Naive thymus-derived CD4-positive, alpha-beta T cell (primary cell): ENCODE measurements around the gene STK17B. TPM values are rescaled to one million over a fixed set of nuclear protein-coding genes. Genes with fewer than 3 reads are reported as not detected.

ENCODE experiments used
- ATAC-seq: fragments of 150-1000 bp; cut with Tn5 transposase; 2 replicates; pipeline ENCODE4 v1.10.0; 2021; ENCODE audit warnings: mild to moderate bottlenecking, moderate library complexity
- CTCF ChIA-PET: fragments of 350-600 bp; sonication (Branson Sonifier 250); formaldehyde crosslinking; loops from one replicate; lab custom pipeline; 2021; ENCODE audit warnings: antibody characterized with exemption; lab: Charles Lee
- POLR2A ChIA-PET: fragments of 350-600 bp; sonication (Branson Sonifier 250); formaldehyde crosslinking; loops from one replicate; lab custom pipeline; 2021; ENCODE audit warnings: antibody characterized with exemption, inconsistent platforms; lab: Charles Lee
- DNase-seq, 9 donors: peaks; one replicate each; pipeline versions ENCODE4 v3.0.0 to v3.0.0-alpha.2; 2020 to 2022; ENCODE audit warnings: mixed read lengths in 1 of 9
- H3K27ac ChIP-seq: one replicate; pipeline ENCODE4 v1.7.0; 2013; ENCODE audit warnings: mild to moderate bottlenecking, low read depth, low read length, moderate library complexity
- H3K27me3 ChIP-seq, 2 donors: one replicate each; pipeline ENCODE4 v1.7.0; 2013; ENCODE audit warnings: low read length in 2 of 2, mild to moderate bottlenecking in 2 of 2, moderate library complexity in 2 of 2; ENCODE audit not compliant: control insufficient read depth in 2 of 2, insufficient read depth in 2 of 2
- H3K36me3 ChIP-seq, 3 experiments: 1 replicate in 2 of 3; 2 replicates in 1 of 3; pipeline ENCODE4 v1.7.0; 2013; ENCODE audit warnings: low read length in 3 of 3, mild to moderate bottlenecking in 3 of 3, moderate library complexity in 1 of 3; ENCODE audit not compliant: insufficient read depth in 3 of 3, control insufficient read depth in 2 of 3
- H3K4me1 ChIP-seq, 2 donors: one replicate each; pipeline ENCODE4 v1.7.0; 2013; ENCODE audit warnings: low read length in 2 of 2, mild to moderate bottlenecking in 2 of 2, moderate library complexity in 1 of 2; ENCODE audit not compliant: control insufficient read depth in 2 of 2, insufficient read depth in 2 of 2
- H3K4me3 ChIP-seq: 2 replicates; pipeline ENCODE4 v1.7.0; 2013; ENCODE audit warnings: mild to moderate bottlenecking, low read length
- H3K9me3 ChIP-seq, 3 experiments: 1 replicate in 2 of 3; 2 replicates in 1 of 3; pipeline ENCODE4 v1.7.0; 2013; ENCODE audit warnings: low read length in 3 of 3; ENCODE audit not compliant: control insufficient read depth in 2 of 3
- H3K27ac Mint-ChIP-seq, 9 donors: one replicate each; pipeline ENCODE4 v1.8.0; 2020 to 2022; ENCODE audit warnings: mixed read lengths in 9 of 9, mild to moderate bottlenecking in 8 of 9, moderate library complexity in 5 of 9, inconsistent platforms in 2 of 9
- H3K27me3 Mint-ChIP-seq, 5 donors: one replicate each; pipeline ENCODE4 v1.8.0; 2021 to 2022; ENCODE audit warnings: mixed read lengths in 5 of 5, mild to moderate bottlenecking in 1 of 5
- H3K36me3 Mint-ChIP-seq, 5 donors: one replicate each; pipeline ENCODE4 v1.8.0; 2020 to 2022; ENCODE audit warnings: mixed read lengths in 5 of 5, mild to moderate bottlenecking in 3 of 5, inconsistent platforms in 1 of 5
- H3K4me1 Mint-ChIP-seq, 7 donors: one replicate each; pipeline ENCODE4 v1.8.0; 2020 to 2022; ENCODE audit warnings: mixed read lengths in 7 of 7, mild to moderate bottlenecking in 3 of 7, inconsistent platforms in 1 of 7
- H3K4me3 Mint-ChIP-seq, 10 donors: one replicate each; pipeline ENCODE4 v1.8.0; 2020 to 2022; ENCODE audit warnings: mild to moderate bottlenecking in 10 of 10, mixed read lengths in 10 of 10, moderate library complexity in 6 of 10, inconsistent platforms in 2 of 10
- H3K9me3 Mint-ChIP-seq, 11 donors: one replicate each; pipeline ENCODE4 v1.8.0; 2020 to 2022; ENCODE audit warnings: mixed read lengths in 11 of 11, mild to moderate bottlenecking in 4 of 11, inconsistent platforms in 1 of 11, moderate library complexity in 1 of 11
- intact Hi-C, 2 donors: fragments of 100-400 bp; cut with micrococcal nuclease; formaldehyde crosslinking; loops; one replicate each; pipeline ENCODE4 v1.15.1; 2023
- polyA plus RNA-seq, 2 donors: library from polyadenylated mRNA; unstranded; fragments of 300-500 nt; fragmentation: Illumina TruSeq; gene quantifications; one replicate each; pipeline ENCODE4 v1.2.3, GENCODE V29; 2021
- total RNA-seq, 6 experiments: library from RNA in 5 of 6; stranded (reverse) in 5 of 6; gene quantifications; 1 replicate in 5 of 6; 2 replicates in 1 of 6; pipeline ENCODE4 v1.2.3 and lab custom pipeline; 2021 to 2026

Gene STK17B
- total and polyA plus RNA-seq, 7 experiments from 2014 or later = 66.0 to 513 (median 293) TPM

- Histone ChIP-seq H3K27ac (peak overlapping the region; percentile 94), H3K4me1 (peaks cover 49 to 66% of the 10 kb centered on the region in 2 donors), H3K27me3 (no peaks in the 10 kb centered on the region), H3K36me3 (peaks cover 9 to 17% (median 16%) of the 10 kb centered on the region in 3 experiments), H3K9me3 (no peaks in the 10 kb centered on the region), H3K4me3 (peak overlapping the region; percentile 33)
- intact Hi-C loops = loop anchor here (1.0 to 5.0 kb wide), 13 partner anchors 9 to 604 kb away; partner anchors contain the start of gene STK17B (in 1 of the 2)
- Mint-ChIP-seq H3K27ac (peak overlapping the region; percentile 84 to 98 (median 94)), H3K36me3 (peaks cover 9 to 65% (median 44%) of the 10 kb centered on the region in 5 donors), H3K9me3 (peaks cover 0 to 3% (median 0%) of the 10 kb centered on the region in 11 donors), H3K4me3 (peak overlapping the region; percentile 78 to 98 (median 88)), H3K4me1 (peaks cover 50 to 84% (median 67%) of the 10 kb centered on the region in 7 donors), H3K27me3 (no peaks in the 10 kb centered on the region)
- DNase-seq = no peak
- ChIA-PET POLR2A (interaction anchor here (1.0 to 7.9 kb wide), 11 partner anchors 9 to 101 kb away, joined by 3 to 98 read pairs (median 20); partner anchors contain the start of gene STK17B), CTCF (interaction anchor here (1.1 to 6.1 kb wide), 2 partner anchors 18 to 82 kb away, joined by 8 to 32 read pairs; no protein-coding TSS in a partner anchor)
- no peak for ATAC-seq
Observed at GRCh38 chr2:196160946-196161345, 10.4 kb downstream of the STK17B start.

DNA sequence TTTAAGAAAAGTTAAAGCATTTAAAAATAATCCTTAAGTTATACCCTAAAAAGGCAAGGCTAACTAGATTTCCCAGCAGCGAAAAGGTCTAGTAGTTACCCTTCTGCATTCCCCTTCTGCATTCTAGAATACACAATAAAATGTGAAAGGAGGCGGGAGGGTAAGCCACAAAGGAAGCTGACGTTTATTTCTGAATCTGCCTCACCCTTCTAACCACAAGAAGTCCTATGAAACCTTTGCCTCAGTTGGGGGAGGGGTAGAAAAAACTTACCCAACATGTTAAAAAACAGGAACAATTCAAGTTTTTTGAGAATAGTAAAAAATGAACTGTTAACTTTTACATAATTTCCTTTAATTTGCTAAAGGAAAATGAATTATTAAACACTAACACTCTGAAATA is 11.3 kb downstream of the STK17B start:
- peaks cover 53 to 65% of the 10 kb centered on the region in 2 donors for H3K4me1 ChIP-seq
- H3K27me3 Mint-ChIP-seq = no peaks in the 10 kb centered on the region

DNA sequence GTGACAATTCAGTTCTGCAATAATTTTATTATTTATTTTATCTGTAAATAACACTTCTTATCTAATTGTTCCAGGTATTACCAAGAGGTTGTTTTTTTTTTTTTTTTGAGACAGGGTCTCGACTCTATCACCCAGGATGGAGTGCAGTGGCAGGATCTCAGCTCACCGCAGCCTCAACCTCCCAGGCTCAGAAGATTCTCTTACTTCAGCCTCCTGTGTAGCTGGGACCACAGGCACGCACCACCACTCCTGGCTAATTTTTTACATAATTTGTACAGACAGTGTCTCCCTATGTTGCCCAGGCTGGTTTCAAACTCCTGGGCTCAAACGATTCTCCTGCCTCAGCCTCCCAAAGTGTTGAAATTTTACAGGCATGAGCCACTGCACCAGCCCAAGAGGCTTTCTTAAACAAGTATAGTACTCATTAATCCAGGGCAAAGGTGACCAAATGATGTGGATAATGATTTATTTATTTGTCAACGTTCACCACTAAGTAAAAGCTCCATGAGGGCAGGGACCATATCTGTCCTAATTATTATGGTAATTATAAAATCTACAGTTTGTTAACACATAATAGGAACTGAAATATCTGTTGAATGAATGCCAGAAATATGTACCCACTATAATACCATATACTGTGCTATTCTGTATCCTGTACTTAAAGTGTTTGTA is 12.0 kb downstream of the STK17B start:
- peaks cover 59 to 73% of the 10 kb centered on the region in 2 donors for H3K4me1 ChIP-seq
- H3K36me3 Mint-ChIP-seq = peaks cover 8 to 62% (median 45%) of the 10 kb centered on the region in 5 donors
- H3K4me3 ChIP-seq = peak overlapping the region; percentile 33
- peaks cover 41 to 85% (median 71%) of the 10 kb centered on the region in 7 donors for H3K4me1 Mint-ChIP-seq
- peak overlapping the region; percentile 84 to 98 (median 95) for H3K27ac Mint-ChIP-seq
- ATAC-seq (no peak), DNase-seq (no peak)
- no peaks in the 10 kb centered on the region for H3K27me3 Mint-ChIP-seq
- intact Hi-C loops = no loop called here
- H3K9me3 Mint-ChIP-seq = peaks cover 0 to 3% (median 0%) of the 10 kb centered on the region in 11 donors
- H3K9me3 ChIP-seq = no peaks in the 10 kb centered on the region
- peak overlapping the region; percentile 94 for H3K27ac ChIP-seq
- CTCF ChIA-PET = interaction anchor here (0.7 to 1.9 kb wide), 6 partner anchors 9 to 118 kb away, joined by 3 to 5 read pairs (median 4); no protein-coding TSS in a partner anchor
- H3K27me3 ChIP-seq = no peaks in the 10 kb centered on the region
- peak overlapping the region; percentile 76 to 98 (median 84) for H3K4me3 Mint-ChIP-seq
- H3K36me3 ChIP-seq = peaks cover 19 to 25% (median 22%) of the 10 kb centered on the region in 3 experiments
- POLR2A ChIA-PET = interaction anchor here (0.6 to 6.2 kb wide), 16 partner anchors 8 to 1217 kb away, joined by 3 to 79 read pairs (median 4); partner anchors contain the start of genes DNAH7 and STK17B

More for the DNA sequence above, 11.3 kb downstream of the STK17B start:
- DNase-seq = peak in 8 of 9 donors; percentile 61 to 92 (median 88)
- CTCF ChIA-PET = interaction anchor here (0.7 to 6.1 kb wide), 7 partner anchors 13 to 117 kb away, joined by 3 to 32 read pairs (median 4); no protein-coding TSS in a partner anchor
- peaks cover 11 to 18% (median 15%) of the 10 kb centered on the region in 3 experiments for H3K36me3 ChIP-seq
- H3K9me3 ChIP-seq = no peaks in the 10 kb centered on the region
- H3K27ac ChIP-seq = peak overlapping the region; percentile 94
- intact Hi-C loops = loop anchor here (1.0 to 5.0 kb wide), 13 partner anchors 9 to 603 kb away; partner anchors contain the start of gene STK17B (in 1 of the 2)
- Mint-ChIP-seq H3K4me1 (peaks cover 45 to 85% (median 69%) of the 10 kb centered on the region in 7 donors), H3K4me3 (peak overlapping the region; percentile 61 to 98 (median 87)), H3K36me3 (peaks cover 8 to 62% (median 43%) of the 10 kb centered on the region in 5 donors), H3K27ac (peak overlapping the region; percentile 84 to 98 (median 94)), H3K9me3 (peaks cover 0 to 3% (median 0%) of the 10 kb centered on the region in 11 donors)
- ATAC-seq = peak; percentile 84
- POLR2A ChIA-PET = interaction anchor here (0.6 to 6.2 kb wide), 16 partner anchors 8 to 601 kb away, joined by 3 to 79 read pairs (median 4); partner anchors contain the start of genes DNAH7 and STK17B
- peak overlapping the region; percentile 33 for H3K4me3 ChIP-seq
- H3K27me3 ChIP-seq = no peaks in the 10 kb centered on the region

GRCh38 chr2:196155575-196155974 is 15.8 kb downstream of the STK17B start:
- peak overlapping the region; percentile 94 for H3K27ac ChIP-seq
- H3K4me1 Mint-ChIP-seq = peaks cover 42 to 92% (median 82%) of the 10 kb centered on the region in 7 donors
- H3K9me3 Mint-ChIP-seq = peaks cover 0 to 7% (median 0%) of the 10 kb centered on the region in 11 donors
- peak overlapping the region; percentile 36 to 98 (median 91) for H3K27ac Mint-ChIP-seq
- intact Hi-C loops = no loop called here
- DNase-seq = peak in 2 of 9 donors; percentile 42 to 47
- CTCF ChIA-PET = interaction anchor here (0.9 to 1.5 kb wide), 2 partner anchors 11 to 64 kb away, joined by 4 to 5 read pairs; no protein-coding TSS in a partner anchor
- H3K4me3 Mint-ChIP-seq = peak overlapping the region in 8 of 10 donors; percentile 48 to 98 (median 78)
- no peaks in the 10 kb centered on the region for H3K27me3 ChIP-seq
- peak; percentile 33 for ATAC-seq
- no peaks in the 10 kb centered on the region for H3K9me3 ChIP-seq
- peaks cover 16 to 64% (median 59%) of the 10 kb centered on the region in 5 donors for H3K36me3 Mint-ChIP-seq
- POLR2A ChIA-PET = interaction anchor here (0.7 to 7.3 kb wide), 7 partner anchors 9 to 74 kb away, joined by 3 to 87 read pairs (median 4); partner anchors contain the start of gene STK17B
- H3K36me3 ChIP-seq = peaks cover 26 to 31% (median 30%) of the 10 kb centered on the region in 3 experiments
- no peaks in the 10 kb centered on the region for H3K27me3 Mint-ChIP-seq
- peaks cover 75% of the 10 kb centered on the region in 2 donors for H3K4me1 ChIP-seq
- no peak overlapping the region for H3K4me3 ChIP-seq

- Mint-ChIP-seq H3K27ac (peak overlapping the region; percentile 0 to 95 (median 85)), H3K27me3 (no peaks in the 10 kb centered on the region), H3K4me3 (peak overlapping the region; percentile 27 to 87 (median 62)), H3K4me1 (peaks cover 51 to 100% (median 94%) of the 10 kb centered on the region in 7 donors), H3K9me3 (peaks cover 0 to 5% (median 0%) of the 10 kb centered on the region in 11 donors), H3K36me3 (peaks cover 16 to 80% (median 64%) of the 10 kb centered on the region in 5 donors)
- ChIA-PET CTCF (interaction anchor here (1.4 kb wide), 1 partner anchor 11 kb away, joined by 4 read pairs; no protein-coding TSS in a partner anchor), POLR2A (interaction anchor here (0.6 to 7.3 kb wide), 9 partner anchors 11 to 557 kb away, joined by 3 to 87 read pairs (median 3); partner anchors contain the start of gene STK17B)
- H3K4me3 ChIP-seq = no peak overlapping the region
- no peaks in the 10 kb centered on the region for H3K9me3 ChIP-seq
- ATAC-seq = no peak
- peaks cover 29 to 31% (median 31%) of the 10 kb centered on the region in 3 experiments for H3K36me3 ChIP-seq
- intact Hi-C loops = loop anchor here in 1 of 2 donors (1.0 kb wide), 1 partner anchor 10 kb away; no protein-coding TSS in a partner anchor
- no peak for DNase-seq
- no peaks in the 10 kb centered on the region for H3K27me3 ChIP-seq
- peaks cover 77 to 86% of the 10 kb centered on the region in 2 donors for H3K4me1 ChIP-seq
- peak overlapping the region; percentile 29 for H3K27ac ChIP-seq
Observed at GRCh38 chr2:196153480-196153879, 17.9 kb downstream of the STK17B start.
